ENCODE measurements around the gene PLLP. TPM values are rescaled to one million over a fixed set of nuclear protein-coding genes. Genes with fewer than 3 reads are reported as not detected.

Gene PLLP
- polyA plus RNA-seq, 1 donor from 2014 or later = not detected

DNA sequence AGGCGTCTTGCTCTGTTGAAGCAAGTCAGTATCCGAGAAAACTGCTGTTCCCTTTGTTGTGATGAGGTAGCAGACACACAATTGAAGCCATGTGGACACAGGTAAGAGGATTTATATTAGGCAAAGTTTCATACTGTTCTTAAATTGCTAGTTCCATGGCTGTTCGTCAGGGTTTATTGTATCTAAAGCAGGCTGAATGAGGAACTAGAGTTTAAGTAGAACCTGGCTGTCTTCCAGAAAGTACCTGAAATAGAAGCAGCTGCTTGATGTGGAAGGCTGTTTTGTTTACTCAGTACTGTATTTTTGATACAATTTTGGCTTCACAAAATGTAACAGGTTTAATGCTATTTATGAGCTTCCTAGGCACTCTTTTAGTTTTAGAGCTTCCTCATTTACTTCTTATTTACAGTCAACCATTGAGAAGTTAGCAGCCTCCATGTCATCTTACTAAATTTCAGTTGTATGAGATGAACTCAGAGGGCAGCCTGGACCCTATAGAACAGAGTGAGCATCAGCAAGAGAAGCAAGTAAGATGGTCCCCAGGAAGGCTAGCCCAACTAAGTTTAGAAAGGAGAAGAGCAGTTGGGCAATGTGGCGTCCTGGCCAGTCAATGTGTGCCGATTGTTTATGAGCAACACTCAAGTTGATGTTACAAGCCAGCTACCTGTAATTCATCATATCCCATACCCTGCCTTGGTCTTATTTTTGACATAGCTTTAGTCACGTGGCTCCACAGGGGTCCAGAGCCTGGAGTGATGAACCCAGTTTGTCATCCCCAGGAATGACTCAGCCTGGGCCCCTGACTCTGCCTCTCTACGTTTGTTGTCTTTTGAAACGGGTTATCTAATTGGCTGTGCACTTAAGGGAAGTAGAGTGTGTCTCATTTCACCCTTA, 49.1 kb downstream of the PLLP start:
- no peaks in the 10 kb centered on the region for H3K79me2 ChIP-seq (replicated peaks; ENCODE audit: insufficient read depth, low read length)
- H3K9ac ChIP-seq (ENCODE audit: low read length) = no peak overlapping the region
- no peaks in the 10 kb centered on the region for H3K27me3 ChIP-seq (ENCODE audit: insufficient read depth, low read depth, low read length)
- TF ChIP-seq, protein P1, sequence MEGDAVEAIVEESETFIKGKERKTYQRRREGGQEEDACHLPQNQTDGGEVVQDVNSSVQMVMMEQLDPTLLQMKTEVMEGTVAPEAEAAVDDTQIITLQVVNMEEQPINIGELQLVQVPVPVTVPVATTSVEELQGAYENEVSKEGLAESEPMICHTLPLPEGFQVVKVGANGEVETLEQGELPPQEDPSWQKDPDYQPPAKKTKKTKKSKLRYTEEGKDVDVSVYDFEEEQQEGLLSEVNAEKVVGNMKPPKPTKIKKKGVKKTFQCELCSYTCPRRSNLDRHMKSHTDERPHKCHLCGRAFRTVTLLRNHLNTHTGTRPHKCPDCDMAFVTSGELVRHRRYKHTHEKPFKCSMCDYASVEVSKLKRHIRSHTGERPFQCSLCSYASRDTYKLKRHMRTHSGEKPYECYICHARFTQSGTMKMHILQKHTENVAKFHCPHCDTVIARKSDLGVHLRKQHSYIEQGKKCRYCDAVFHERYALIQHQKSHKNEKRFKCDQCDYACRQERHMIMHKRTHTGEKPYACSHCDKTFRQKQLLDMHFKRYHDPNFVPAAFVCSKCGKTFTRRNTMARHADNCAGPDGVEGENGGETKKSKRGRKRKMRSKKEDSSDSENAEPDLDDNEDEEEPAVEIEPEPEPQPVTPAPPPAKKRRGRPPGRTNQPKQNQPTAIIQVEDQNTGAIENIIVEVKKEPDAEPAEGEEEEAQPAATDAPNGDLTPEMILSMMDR (IDR thresholded peaks at IDR 0.05; ENCODE audit: poor library complexity, severe bottlenecking) = no peak
- H3F3A ChIP-seq (ENCODE audit: insufficient read depth, low read length, poor library complexity, severe bottlenecking) = no peaks in the 10 kb centered on the region
- no peak overlapping the region for H3K27ac ChIP-seq (ENCODE audit: low read length)
- no peak overlapping the region for H3K4me2 ChIP-seq (ENCODE audit: low read length)
- peaks cover 22% of the 10 kb centered on the region for H3K36me3 ChIP-seq (ENCODE audit: insufficient read depth, low read length)
- no peaks in the 10 kb centered on the region for H3K9me2 ChIP-seq (ENCODE audit: insufficient read depth, low read length)
- H3K4me3 ChIP-seq (ENCODE audit: low read length) = no peak overlapping the region
- H4K20me1 ChIP-seq (ENCODE audit: insufficient read depth) = no peaks in the 10 kb centered on the region
- no peak overlapping the region for H2AFZ ChIP-seq (ENCODE audit: low read depth, low read length)
- H3K9me3 ChIP-seq (ENCODE audit: low read length) = no peaks in the 10 kb centered on the region

DNA sequence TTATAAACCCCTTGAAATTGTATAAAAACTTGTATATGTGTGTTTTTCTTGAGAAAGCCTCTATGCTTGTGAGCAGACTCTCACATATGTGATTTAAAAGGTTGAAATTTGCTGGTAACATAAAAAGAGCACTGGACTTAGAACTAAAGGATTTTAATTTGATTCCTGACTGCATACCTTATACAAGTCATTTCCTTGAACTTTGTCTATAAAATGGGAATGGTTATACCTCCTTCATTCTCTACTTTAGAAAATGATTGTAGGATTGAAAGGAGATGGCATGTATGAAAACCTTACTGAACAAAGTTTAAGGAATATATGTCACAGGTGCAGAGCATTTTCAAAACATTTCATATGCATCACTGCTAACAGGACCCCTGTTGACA, 49.8 kb downstream of the PLLP start:
- no peaks in the 10 kb centered on the region for H3K9me3 ChIP-seq (ENCODE audit: low read length)
- no peaks in the 10 kb centered on the region for H4K20me1 ChIP-seq (ENCODE audit: insufficient read depth)
- peaks cover 22% of the 10 kb centered on the region for H3K36me3 ChIP-seq (ENCODE audit: insufficient read depth, low read length)
- no peaks in the 10 kb centered on the region for H3K9me2 ChIP-seq (ENCODE audit: insufficient read depth, low read length)
- no peaks in the 10 kb centered on the region for H3K27me3 ChIP-seq (ENCODE audit: insufficient read depth, low read depth, low read length)
- H3K4me3 ChIP-seq (ENCODE audit: low read length) = no peak overlapping the region
- no peak overlapping the region for H2AFZ ChIP-seq (ENCODE audit: low read depth, low read length)
- H3K79me2 ChIP-seq (replicated peaks; ENCODE audit: insufficient read depth, low read length) = no peaks in the 10 kb centered on the region
- no peak overlapping the region for H3K27ac ChIP-seq (ENCODE audit: low read length)
- no peak overlapping the region for H3K4me2 ChIP-seq (ENCODE audit: low read length)
- H3F3A ChIP-seq (ENCODE audit: insufficient read depth, low read length, poor library complexity, severe bottlenecking) = no peaks in the 10 kb centered on the region
- TF ChIP-seq EZH2 (IDR thresholded peaks at IDR 0.05; ENCODE audit: borderline replicate concordance, insufficient read depth, low read length, poor library complexity, severe bottlenecking) = no peak
- TF ChIP-seq, protein P2, sequence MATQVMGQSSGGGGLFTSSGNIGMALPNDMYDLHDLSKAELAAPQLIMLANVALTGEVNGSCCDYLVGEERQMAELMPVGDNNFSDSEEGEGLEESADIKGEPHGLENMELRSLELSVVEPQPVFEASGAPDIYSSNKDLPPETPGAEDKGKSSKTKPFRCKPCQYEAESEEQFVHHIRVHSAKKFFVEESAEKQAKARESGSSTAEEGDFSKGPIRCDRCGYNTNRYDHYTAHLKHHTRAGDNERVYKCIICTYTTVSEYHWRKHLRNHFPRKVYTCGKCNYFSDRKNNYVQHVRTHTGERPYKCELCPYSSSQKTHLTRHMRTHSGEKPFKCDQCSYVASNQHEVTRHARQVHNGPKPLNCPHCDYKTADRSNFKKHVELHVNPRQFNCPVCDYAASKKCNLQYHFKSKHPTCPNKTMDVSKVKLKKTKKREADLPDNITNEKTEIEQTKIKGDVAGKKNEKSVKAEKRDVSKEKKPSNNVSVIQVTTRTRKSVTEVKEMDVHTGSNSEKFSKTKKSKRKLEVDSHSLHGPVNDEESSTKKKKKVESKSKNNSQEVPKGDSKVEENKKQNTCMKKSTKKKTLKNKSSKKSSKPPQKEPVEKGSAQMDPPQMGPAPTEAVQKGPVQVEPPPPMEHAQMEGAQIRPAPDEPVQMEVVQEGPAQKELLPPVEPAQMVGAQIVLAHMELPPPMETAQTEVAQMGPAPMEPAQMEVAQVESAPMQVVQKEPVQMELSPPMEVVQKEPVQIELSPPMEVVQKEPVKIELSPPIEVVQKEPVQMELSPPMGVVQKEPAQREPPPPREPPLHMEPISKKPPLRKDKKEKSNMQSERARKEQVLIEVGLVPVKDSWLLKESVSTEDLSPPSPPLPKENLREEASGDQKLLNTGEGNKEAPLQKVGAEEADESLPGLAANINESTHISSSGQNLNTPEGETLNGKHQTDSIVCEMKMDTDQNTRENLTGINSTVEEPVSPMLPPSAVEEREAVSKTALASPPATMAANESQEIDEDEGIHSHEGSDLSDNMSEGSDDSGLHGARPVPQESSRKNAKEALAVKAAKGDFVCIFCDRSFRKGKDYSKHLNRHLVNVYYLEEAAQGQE (IDR thresholded peaks at IDR 0.05; ENCODE audit: borderline replicate concordance) = no peak
- TF ChIP-seq, protein P1 (IDR thresholded peaks at IDR 0.05; ENCODE audit: poor library complexity, severe bottlenecking) = no peak
- TF ChIP-seq EP300 (conservative IDR thresholded peaks at IDR 0.05; ENCODE audit: poor library complexity, severe bottlenecking) = no peak
- TF ChIP-seq POLR2AphosphoS5 (IDR thresholded peaks at IDR 0.05) = no peak
- TF ChIP-seq RAD21 (conservative IDR thresholded peaks at IDR 0.05) = no peak
- no peak for TF ChIP-seq TAF1 (IDR thresholded peaks at IDR 0.05; ENCODE audit: low read depth)
- no peak for TF ChIP-seq SMC3 (conservative IDR thresholded peaks at IDR 0.05; ENCODE audit: poor library complexity)
- no peak for TF ChIP-seq MXI1 (conservative IDR thresholded peaks at IDR 0.05; ENCODE audit: poor library complexity, severe bottlenecking)
- H3K9ac ChIP-seq (ENCODE audit: low read length) = no peak overlapping the region

Data from neural cell (in vitro differentiated cells).